HG03066 (cell line): ENCODE measurements around the gene EHD1.
A peak's percentile ranks its signal among the peaks of the same experiment; 100 is the strongest.

Experiments used
- ATAC-seq: cut with Tn5 transposase; IDR thresholded peaks from one replicate; pipeline ENCODE4 v1.9.1; 2021; ENCODE audit warnings: low read depth; ENCODE audit not compliant: unreplicated experiment

Gene EHD1

DNA sequence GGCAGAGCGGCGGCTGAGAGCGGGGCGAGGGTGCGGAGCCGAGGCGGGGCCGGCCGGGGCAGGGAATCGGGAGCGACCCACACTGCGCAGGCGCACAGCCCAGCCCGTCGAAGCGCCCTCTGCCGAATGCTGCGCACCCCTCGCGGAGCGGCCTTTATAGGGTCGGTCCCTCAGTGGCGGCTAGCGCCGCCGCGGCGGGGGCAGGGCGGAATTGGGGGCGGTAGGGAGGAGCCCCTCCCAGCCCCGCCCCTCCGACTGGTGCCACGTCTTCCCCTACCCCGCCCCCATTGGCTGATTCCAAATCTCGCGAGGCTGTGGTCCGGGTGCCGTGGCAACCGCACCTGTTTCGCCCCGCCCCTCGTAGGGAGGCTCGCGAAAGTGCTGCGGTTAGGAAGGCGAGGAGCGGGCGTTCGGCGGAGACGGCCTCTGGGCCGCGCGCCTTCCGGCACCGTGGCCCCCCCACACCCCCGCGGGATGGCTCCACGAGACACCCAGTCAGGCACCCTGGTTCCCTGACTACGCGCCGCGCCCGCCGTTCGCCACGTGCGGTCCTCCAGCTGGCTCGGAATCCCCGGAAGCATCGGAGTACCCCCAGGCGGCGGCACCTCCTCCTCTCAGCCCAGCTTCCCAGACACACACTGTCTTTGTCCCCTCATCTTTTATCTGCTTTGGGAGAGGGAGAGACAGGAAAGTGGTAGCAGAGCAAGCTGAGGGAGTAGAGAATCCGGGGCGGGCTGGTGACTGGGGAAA is at the start of gene EHD1:
TSS of gene EHD1 (minus strand) at position 128 of the 750 bp plus-strand sequence. CDS start 157 bp downstream, outside the sequence.
- peak; percentile 67 for ATAC-seq

DNA sequence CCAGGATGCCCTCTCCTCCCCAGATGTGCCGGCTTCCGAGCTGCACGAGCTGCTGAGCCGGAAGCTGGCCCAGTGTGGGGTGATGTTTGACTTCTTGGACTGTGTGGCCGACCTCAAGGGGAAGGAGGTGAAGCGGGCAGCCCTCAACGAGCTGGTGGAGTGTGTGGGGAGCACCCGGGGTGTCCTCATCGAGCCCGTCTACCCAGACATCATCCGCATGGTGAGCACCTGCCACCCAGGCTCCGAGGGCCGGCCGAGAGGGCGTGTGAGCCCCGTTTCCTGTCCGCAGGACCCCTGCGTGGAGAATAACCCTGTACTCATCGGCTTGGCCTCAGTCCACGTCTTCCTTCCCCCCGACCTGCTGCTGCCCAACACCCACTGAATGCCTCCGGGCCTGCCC is 48.3 kb upstream of the EHD1 start:
- no peak for ATAC-seq

GRCh38 chr11:64925536-64926436 is 47.4 kb upstream of the EHD1 start:
- no peak for ATAC-seq

DNA sequence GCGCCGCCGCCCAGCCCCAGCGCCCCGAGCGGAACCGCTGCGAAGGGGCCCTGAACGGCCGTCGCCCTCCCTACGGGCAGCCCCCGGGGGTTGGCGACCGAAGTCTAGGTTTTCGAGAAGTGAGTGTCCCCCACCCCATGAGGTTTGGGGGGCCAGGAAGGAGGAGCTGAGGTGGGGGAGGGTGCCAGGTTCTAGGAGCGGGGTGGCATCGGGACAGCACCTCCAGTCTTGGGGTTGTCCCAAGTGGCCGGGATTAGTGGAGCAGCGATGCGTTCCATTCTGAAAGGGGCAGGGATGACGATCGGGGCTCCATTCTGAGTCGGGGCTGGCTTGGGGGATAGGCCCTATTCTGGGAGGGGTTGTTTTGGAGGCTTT is 46.5 kb upstream of the EHD1 start:
- peak; percentile 9 for ATAC-seq

DNA sequence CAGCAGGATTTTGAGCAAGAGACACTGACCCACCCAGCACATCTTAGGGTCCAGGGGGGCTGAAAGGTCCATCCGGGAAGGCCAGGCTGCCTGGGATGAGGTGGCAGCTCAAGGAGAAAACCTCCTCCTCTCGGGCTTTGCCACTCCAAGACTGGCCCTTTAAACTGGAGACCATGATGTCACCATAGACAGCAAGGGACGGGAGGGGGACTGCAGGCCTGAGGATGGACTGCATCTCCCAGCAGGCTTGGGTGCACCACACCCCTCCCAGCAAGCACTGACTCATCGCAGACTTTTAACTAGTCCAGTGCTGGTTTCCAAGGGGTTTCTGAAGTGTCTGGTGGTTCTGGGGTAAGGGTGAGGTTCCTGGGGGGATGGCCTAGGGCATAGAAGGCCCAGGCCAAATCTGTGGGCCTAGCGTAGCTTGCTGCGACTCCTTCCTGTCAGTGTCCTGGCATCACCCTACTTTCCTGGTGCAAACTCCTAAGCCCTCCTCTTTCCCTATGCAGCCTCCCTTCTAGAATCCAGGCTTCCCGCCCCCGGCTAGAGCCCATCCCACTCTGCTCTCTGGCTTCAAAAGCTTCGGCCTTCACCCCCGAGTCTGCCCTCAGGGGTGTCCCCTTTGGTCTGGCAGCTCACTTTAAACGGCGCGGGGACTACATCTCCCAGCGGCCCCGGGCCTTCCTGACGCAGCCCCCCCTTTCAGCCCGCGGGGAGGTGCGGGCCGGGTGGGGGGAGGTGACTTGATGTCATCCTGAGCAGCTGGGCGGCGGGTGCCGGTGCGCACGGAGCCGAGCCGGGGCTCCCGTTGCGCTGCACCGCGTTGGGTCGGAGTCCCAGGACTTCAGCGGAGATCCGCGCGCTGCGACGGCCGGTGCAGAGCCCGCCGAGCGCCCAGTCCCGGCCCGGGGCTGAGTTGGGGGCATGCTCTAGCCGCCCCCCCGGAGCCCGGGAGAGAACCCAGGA is 45.8 kb upstream of the EHD1 start, which contains the start of gene PPP2R5B:
TSS of gene PPP2R5B (plus strand) at position 746 of the 966 bp plus-strand sequence. CDS start 1,046 bp downstream, outside the sequence.
- ATAC-seq = peak; percentile 86

GRCh38 chr11:64923151-64923661 is 44.8 kb upstream of the EHD1 start:
- ATAC-seq = no peak

DNA sequence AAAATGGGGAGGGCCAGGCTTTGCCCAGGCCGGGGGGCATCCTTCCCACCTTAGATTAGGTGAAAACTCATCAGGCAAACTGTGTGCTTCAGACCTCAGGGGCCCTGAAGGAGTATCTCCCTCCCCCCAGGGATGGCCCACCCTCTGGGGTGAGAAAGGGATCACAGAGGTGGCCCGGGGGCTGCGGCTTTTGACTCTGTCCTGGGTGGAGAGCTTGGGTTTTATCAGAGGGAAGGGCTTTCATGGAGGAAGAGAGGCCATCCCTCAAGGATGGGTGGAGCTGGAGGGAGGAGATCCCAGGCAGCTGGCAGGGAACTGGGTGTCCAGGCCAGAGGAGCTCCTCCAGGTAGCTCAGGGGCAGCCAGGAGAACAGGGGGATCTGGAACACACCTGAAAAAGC is 43.0 kb upstream of the EHD1 start:
- no peak for ATAC-seq

DNA sequence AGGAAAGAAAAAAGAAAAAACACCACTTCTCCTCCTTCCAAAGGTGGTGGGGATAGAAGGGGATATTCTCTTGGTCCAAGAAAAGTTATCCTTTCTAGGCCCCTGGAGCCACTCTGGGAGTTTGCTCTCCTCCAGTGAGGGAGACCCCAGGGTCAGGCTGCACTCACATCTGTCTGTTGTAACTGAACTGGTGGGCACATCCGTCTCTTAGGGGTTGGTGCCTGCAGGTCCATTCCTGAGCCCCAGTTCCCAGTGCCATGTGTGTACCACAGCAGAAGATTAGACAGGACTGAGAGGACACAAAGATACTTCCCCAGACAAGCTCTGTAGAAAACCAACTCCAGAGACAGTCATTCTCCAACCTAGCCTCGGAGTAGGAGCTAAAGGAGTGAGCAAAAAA is 41.7 kb upstream of the EHD1 start:
- no peak for ATAC-seq

DNA sequence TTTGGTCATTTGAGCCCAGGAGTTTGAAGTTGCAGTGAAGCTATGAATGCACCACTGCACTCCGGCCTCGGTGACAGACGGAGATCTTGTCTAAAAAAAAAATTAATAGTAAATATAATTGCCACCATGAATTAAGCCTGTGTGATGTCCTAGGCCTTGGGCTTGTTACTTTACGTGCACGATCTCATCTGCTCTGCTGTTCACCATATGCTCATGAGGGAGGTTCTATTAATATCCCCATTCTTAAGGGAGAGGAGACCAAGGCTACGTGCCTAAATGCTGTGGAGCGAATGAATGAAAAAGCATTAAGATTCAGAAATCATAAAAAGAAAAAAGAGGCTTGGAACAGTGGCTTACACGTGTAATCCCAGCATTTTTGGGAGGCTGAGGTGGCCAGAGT is 41.2 kb upstream of the EHD1 start:
- no peak for ATAC-seq

GRCh38 chr11:64918017-64918416 is 39.6 kb upstream of the EHD1 start:
- ATAC-seq = no peak

GRCh38 chr11:64917663-64917995 is 39.2 kb upstream of the EHD1 start:
- no peak for ATAC-seq

DNA sequence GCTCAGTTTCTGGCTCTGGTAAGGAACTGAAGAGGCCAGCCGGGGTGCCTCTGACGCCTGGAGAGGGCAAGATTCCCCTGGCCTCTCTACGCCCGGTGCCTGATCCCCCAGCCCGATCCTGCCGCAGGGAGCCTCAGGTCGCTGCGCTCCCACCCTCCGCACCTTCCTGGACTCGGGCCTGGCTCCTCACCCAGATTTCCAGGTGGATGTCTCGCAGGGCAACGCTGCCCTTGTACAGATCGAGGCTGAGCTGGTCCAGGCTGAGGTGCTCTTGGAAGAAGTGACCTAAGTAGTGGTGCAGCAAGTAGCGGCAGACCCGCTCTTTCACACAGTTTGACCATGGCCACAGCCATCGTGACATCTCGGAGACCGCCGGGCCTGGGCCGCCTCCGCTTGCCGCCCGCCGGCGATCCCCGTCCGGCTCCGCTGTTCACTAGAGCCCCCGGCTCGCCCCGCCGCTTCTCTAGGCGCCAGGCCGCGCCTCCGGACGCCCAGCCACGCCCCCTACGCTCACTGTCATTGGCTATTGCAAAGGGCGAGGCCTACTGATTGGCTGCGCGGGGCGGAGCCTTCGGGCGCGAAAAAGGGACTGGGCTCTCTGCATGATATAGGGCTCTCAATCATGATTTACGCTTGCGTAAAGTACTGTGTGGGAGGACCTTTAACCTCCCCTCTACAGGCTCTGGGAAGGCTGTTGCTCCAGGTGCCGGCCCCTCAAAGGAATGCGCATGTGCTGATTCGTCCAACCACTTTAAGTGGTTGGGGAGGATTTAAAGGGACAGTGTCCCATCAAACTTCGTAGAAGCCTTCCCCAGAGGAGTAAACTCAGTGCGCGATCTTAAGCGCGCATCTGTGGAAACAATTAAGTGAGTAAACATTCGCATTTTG is 38.6 kb upstream of the EHD1 start, which contains the start of gene ATG2A:
TSS of gene ATG2A (minus strand) at position 435 of the 888 bp plus-strand sequence. CDS start at position 361, 74 bp downstream.
- peak; percentile 96 for ATAC-seq

DNA sequence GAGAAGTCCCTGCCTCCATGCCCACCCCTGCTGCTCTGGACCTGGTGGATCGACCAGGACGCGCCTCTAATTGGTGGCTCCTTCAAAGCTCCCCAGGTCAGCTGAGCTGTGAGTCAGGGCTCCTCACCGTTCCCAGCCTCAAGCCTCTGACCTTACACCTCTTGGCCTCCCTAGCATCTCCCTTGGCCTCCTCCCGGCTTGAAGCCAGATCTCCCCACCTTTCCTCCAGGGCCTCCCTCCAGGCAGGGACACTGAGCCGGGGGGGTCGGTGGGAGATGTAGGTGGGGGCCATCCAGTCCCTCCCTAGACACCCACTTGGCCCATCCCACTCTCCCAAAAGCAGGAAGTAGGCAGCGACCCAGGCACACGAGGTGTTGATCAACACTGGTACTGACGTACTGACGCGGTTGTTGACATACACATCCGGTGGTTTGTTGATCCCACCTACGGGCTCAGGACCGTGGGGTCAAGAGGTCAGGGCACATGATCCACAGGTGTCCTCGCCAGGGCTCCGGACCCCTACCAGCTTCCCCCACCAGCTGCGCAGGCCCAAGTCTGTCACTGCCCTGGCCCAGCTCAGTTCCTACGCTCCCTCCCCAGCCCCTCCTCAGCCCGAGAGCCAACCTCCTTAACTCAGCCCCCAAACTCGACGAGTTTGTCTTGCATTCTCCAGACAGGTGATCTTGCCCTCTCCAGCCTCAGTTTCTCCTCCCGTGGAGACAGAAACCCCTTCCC is 37.8 kb upstream of the EHD1 start:
- no peak for ATAC-seq

DNA sequence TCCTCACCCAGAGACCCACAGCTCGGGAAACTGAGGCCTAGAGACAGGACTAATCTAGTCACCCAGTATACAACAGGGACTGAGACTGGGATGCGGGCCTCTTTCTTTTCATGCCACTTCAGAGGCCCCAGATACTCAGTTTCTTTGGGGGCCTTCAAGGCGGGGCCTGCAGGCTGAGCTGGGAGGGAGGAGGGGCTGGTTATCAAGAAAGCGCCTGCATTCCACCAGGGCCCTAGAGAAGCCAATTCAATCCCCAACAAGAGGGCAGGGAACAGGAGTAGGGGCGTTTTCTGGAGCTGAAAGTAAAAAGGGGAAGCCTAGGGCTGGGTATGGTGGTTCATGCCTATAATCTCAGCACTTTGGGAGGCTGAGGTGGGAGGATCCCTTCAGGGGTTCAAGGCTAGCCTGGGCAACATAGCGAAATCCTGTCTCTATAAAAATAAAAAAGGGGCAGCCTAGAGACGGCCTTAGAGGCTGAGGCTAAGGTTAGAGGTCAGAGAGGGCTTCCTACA is 37.0 kb upstream of the EHD1 start:
- ATAC-seq = no peak

DNA sequence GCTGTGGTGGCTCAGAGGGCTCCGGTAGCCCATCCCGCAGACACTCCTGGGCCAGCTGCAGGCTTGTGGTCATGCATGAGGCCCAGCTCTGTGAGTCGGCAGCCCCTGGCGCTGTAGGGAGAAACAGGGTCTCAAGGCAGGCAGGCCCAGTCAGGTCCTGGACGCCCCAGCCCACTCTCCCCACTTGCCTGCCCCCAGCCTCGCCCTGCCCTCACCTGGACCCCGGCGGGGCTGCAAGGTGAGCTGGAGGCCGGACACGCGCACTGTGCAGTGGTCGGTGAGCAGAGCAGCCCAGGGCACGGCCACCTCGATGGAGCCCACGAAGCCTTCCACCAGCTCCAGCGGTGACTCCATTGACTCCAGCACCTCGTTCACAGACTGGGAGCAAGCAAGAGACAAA is 35.7 kb upstream of the EHD1 start:
- no peak for ATAC-seq

GRCh38 chr11:64913171-64913727 is 34.8 kb upstream of the EHD1 start:
- no peak for ATAC-seq

GRCh38 chr11:64911689-64912088 is 33.3 kb upstream of the EHD1 start:
- ATAC-seq = no peak

DNA sequence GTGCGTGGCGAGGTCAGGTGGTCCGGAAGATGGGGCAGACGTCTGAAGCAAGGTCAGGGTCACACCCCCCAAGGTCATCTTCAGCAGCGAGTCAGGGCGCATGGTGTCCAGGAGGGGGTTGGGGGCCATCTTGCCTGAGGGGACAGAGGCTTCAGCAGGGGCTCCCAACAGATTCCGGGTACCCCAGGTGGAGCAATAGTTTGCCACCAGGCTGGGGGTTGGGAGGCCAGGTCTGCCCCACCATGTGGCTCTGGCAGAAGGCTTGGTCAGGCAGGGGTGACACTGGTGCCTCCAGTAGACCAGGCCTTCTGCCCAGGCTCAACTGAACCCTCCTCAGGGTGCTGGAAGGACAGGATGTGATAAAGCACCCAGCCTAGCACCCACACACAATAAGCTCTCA is 32.7 kb upstream of the EHD1 start:
- no peak for ATAC-seq
